ENCODE data around the gene MYH10. TPM values are rescaled to one million over a fixed set of nuclear protein-coding genes. Genes with fewer than 3 reads are reported as not detected.

Gene MYH10
- total and polyA plus RNA-seq, 9 of the 15 experiments (the other 6 are each of a cell fraction or from before 2014, with no cell fraction given), result 16.3 to 95.3 (median 39.7) TPM

DNA sequence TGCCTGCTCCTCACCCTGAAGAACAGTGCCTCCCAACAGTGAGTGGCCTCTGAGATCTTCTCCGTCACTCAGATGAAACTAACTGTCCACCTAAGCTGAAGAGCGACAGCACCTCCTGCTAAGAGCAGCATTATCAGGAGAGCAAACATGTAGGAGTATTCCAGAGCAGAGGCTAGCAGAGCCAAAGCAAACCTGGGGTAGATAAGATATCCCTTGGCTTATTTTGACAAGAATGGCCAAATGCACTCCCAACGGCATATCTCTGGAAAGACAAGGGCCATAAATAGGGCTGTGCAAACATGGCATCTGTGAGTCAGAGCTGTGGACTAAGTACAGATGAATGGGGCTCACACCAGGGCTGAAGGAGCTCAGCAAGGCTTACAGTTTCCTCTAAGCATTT, 98.5 kb downstream of the MYH10 start (continued):
- TF ChIP-seq RAD21 (CRISPR knock-in tag; conservative IDR thresholded peaks at IDR 0.05 in 1 of 2, IDR thresholded peaks at IDR 0.05 in 1 of 2), result peak in 1 of 2 experiments; percentile 36; a peak in 1 of 4 replicates
- no peak for TF ChIP-seq BCLAF1 (IDR thresholded peaks at IDR 0.05; ENCODE audit: borderline replicate concordance in 1 of 2, control insufficient read depth in 1 of 2, low read depth in 2 of 2, low read length in 1 of 2)
- peak; percentile 85 for TF ChIP-seq BCOR (IDR thresholded peaks at IDR 0.05)
- TF ChIP-seq ESRRA (IDR thresholded peaks at IDR 0.05; ENCODE audit: borderline replicate concordance, low read depth), result no peak
- no peak for TF ChIP-seq SREBF1 (IDR thresholded peaks at IDR 0.05; ENCODE audit: borderline replicate concordance, low read depth, low read length)
- peak in 1 of 2 experiments; percentile 89; a peak in 2 of 4 replicates for TF ChIP-seq ZMIZ1 (IDR thresholded peaks at IDR 0.05; ENCODE audit: low read depth in 2 of 2, low read length in 2 of 2)
- peak; percentile 81; the same call in 1 of the 2 replicates for TF ChIP-seq MTA3 (IDR thresholded peaks at IDR 0.05; ENCODE audit: borderline replicate concordance)
- no peak for TF ChIP-seq SNIP1 (IDR thresholded peaks at IDR 0.05; ENCODE audit: low read depth)
- TF ChIP-seq NFRKB (IDR thresholded peaks at IDR 0.05; ENCODE audit: low read depth), result no peak; the same call in 1 of the 2 replicates
- TF ChIP-seq ZFP36 (IDR thresholded peaks at IDR 0.05; ENCODE audit: low read depth, low read length, partially characterized antibody), result no peak
- peak; percentile 24; the same call in 1 of the 2 replicates for TF ChIP-seq NFE2 (IDR thresholded peaks at IDR 0.05; ENCODE audit: low read depth)
- no peak for TF ChIP-seq CBFB (CRISPR knock-in tag; IDR thresholded peaks at IDR 0.05)
- no peak for TF ChIP-seq CCAR2 (IDR thresholded peaks at IDR 0.05; ENCODE audit: low read depth, low read length)
- TF ChIP-seq ZKSCAN1 (IDR thresholded peaks at IDR 0.05; ENCODE audit: low read depth, low read length), result 0 out of 2 replicates have a peak, but pooled peaks have one; percentile 55
- TF ChIP-seq STAT5A (IDR thresholded peaks at IDR 0.05; ENCODE audit: borderline replicate concordance, low read length), result peak; percentile 86
- no peak for TF ChIP-seq MED1 (CRISPR knock-in tag; IDR thresholded peaks at IDR 0.05; ENCODE audit: borderline replicate concordance)
- TF ChIP-seq, protein P1, sequence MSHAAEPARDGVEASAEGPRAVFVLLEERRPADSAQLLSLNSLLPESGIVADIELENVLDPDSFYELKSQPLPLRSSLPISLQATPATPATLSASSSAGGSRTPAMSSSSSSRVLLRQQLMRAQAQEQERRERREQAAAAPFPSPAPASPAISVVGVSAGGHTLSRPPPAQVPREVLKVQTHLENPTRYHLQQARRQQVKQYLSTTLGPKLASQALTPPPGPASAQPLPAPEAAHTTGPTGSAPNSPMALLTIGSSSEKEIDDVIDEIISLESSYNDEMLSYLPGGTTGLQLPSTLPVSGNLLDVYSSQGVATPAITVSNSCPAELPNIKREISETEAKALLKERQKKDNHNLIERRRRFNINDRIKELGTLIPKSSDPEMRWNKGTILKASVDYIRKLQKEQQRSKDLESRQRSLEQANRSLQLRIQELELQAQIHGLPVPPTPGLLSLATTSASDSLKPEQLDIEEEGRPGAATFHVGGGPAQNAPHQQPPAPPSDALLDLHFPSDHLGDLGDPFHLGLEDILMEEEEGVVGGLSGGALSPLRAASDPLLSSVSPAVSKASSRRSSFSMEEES (CRISPR knock-in tag; IDR thresholded peaks at IDR 0.05), result no peak
- no peak for TF ChIP-seq STAT5B (CRISPR knock-in tag; IDR thresholded peaks at IDR 0.05)
- TF ChIP-seq YBX1 (IDR thresholded peaks at IDR 0.05), result no peak
- no peak for TF ChIP-seq ZNF57 (CRISPR knock-in tag; IDR thresholded peaks at IDR 0.05)
- TF ChIP-seq BDP1 (IDR thresholded peaks at IDR 0.05; ENCODE audit: insufficient read depth, insufficient read length), result no peak
- TF ChIP-seq POLR2A (conservative IDR thresholded peaks at IDR 0.05), result no peak
- TF ChIP-seq ZNF354B (CRISPR knock-in tag; IDR thresholded peaks at IDR 0.05), result no peak
- peak; percentile 53; the same call in 1 of the 2 replicates for TF ChIP-seq KHSRP (IDR thresholded peaks at IDR 0.05)

Data from K562 (cell line).